ENCODE measurements around the gene MYOG.

- TF ChIP-seq EP300 (IDR thresholded peaks at IDR 0.05; ENCODE audit: borderline replicate concordance) (no peak), RAD21 (IDR thresholded peaks at IDR 0.05; ENCODE audit: low read depth) (no peak), TAF1 (IDR thresholded peaks at IDR 0.05; ENCODE audit: low read depth) (no peak), NFIC (IDR thresholded peaks at IDR 0.05) (no peak), REST (IDR thresholded peaks at IDR 0.05; ENCODE audit: low read depth) (no peak), CREB1 (IDR thresholded peaks at IDR 0.05; ENCODE audit: low read depth) (no peak)
These were observed 31.2 kb downstream of the MYOG start for GRCh38 chr1:203054642-203055041.

All from Ishikawa (cell line).